Measurements from ENCODE around the gene CARD10.

CARD10 gene

DNA sequence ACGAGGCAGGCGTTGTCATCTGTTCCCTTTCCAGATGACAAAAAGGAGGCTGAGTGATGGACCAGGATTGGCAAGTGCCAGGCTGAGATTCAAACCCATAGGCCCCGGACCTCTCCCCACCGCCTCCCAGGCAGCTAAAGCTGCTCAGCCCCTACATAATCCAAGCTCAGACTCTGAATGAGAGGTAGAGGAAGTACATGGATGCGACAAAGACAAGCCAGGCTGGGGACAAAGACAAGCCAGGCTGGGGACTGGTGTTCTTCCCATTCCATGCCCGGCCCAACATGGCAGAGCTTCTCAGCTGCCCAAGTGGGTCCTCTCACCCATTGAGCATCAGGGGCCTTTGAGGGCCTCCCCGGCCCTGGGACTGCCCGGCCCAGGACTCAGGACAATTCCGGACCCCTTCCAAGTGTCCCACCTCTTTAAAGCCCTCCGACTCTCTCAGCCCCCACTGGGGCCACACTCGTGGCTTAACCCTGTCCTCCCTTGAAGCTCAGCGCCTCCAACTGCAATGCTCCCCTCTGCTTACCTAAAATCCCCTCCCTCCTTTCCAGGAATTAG, 37.8 kb downstream of the CARD10 start:
- in situ Hi-C loops (cut with MboI; ENCODE audit: low pct_unique_long_range_greater_than_20kb, low sequenced_read_pairs, unreplicated experiment), result no loop called here
- no peak for DNase-seq (ENCODE audit: low spot score)
- TF ChIP-seq, protein P1, sequence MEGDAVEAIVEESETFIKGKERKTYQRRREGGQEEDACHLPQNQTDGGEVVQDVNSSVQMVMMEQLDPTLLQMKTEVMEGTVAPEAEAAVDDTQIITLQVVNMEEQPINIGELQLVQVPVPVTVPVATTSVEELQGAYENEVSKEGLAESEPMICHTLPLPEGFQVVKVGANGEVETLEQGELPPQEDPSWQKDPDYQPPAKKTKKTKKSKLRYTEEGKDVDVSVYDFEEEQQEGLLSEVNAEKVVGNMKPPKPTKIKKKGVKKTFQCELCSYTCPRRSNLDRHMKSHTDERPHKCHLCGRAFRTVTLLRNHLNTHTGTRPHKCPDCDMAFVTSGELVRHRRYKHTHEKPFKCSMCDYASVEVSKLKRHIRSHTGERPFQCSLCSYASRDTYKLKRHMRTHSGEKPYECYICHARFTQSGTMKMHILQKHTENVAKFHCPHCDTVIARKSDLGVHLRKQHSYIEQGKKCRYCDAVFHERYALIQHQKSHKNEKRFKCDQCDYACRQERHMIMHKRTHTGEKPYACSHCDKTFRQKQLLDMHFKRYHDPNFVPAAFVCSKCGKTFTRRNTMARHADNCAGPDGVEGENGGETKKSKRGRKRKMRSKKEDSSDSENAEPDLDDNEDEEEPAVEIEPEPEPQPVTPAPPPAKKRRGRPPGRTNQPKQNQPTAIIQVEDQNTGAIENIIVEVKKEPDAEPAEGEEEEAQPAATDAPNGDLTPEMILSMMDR (IDR thresholded peaks at IDR 0.05; ENCODE audit: extremely low read depth, insufficient read depth, missing control alignments), result no peak

DNA sequence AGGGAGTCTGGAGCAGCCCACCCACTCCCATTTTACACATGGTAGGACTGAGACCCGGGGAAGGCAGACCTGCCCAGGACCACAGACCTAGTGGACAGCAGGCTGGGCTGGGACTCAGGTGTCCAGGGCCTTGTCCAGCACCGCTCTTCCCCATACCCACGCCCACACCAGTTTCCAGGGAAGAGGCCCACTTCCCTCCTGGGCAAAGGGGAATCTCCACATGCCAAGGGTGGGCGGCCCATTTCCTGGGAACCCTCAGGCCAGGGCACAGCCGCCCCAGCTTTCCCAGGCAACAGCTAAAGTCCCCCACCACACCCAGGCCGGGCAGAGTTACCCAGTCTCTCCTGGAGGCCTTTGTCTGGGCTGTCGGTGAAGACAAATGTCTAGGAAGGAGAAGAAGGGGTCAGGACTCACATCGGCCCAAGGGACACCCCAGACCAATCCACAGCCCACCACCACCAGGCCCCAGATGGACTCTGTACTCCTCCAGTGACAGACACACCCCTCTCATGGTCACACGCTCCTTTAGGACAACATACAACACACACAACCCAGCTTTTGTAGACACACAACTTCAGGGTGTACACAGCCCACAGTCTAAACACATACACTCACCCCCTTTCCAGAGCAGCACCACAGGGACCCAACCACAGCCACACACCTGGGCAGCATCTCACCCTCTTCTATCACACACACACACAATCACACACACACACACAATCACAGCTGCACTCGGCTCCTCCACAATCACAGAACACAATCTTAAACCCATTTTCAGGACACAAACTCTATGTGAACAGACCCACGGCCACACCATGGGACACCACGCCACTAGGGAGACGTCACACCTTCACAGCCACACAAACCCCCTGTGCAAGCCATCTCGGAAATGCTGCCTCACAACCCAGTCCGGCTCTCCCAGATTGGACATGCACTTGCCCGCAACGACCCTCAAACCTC, 38.5 kb downstream of the CARD10 start:
- no peak for DNase-seq (ENCODE audit: low spot score)
- in situ Hi-C loops (cut with MboI; ENCODE audit: low pct_unique_long_range_greater_than_20kb, low sequenced_read_pairs, unreplicated experiment), result no loop called here
- TF ChIP-seq, protein P1 (IDR thresholded peaks at IDR 0.05; ENCODE audit: extremely low read depth, insufficient read depth, missing control alignments), result no peak

DNA sequence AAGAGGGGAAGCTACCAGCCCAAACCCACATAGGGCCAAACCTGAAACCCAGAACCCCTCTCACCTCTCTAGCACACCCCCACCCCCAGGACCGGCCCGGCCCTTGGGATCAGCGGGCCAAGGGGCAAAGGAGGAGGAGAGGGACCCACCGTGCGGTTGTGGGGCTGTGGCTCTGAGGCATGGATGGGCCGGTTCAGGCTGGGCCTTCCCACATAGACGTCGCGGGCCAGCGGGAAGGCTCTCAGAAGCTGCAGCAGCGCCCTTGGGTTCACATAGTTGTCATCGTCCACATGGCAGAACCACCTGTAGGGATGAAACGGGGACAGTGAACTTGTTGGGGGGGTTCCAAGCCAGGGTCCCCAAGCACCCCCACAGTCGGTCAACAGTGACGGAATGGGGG, 40.0 kb downstream of the CARD10 start:
- no peak for DNase-seq (ENCODE audit: low spot score)
- TF ChIP-seq, protein P1 (IDR thresholded peaks at IDR 0.05; ENCODE audit: extremely low read depth, insufficient read depth, missing control alignments), result no peak
- in situ Hi-C loops (cut with MboI; ENCODE audit: low pct_unique_long_range_greater_than_20kb, low sequenced_read_pairs, unreplicated experiment), result no loop called here

DNA sequence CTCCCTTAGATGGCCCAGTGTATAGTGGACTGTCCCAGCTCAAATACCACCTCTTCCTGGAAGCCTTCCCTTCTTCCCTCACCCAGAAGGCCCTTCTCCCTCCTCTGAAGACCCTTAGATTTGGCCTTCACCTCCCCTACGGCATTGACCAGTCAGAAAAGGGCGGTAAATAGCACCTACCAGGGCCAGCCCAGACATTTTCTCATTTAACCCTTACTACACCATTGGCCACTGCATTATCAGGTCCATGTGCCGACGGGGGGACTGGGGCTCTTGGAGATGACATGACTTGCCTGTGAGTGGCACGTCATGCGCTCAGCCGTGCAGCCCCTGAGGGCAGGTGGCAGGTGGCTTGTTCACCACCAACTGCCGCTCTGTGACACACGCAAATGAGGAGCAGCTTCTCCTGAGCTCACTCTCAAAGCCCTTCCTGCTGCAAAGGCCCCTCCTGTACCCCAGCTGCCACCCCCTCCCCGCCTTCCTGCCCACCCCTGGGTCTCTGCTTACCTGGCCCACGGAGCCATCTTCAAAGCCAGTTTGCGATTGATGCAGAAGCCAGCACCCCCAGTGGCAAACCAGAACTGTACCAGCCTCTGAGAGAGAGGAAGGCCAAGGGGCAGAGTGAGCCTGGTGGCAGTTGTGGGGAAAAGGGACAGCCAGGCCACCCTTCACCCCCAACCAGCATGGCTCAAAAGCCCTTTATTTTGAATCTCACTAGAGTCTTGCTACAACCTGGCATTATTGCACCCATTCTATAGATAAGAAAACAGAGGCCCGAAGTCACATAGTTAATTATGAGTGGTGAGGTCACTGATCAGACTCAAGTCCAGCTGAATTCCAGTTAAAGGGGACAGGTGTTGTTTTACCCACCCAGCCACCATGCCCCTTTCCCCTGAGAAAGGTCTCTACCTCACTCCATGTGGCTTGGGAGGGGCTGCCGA, 42.6 kb downstream of the CARD10 start:
- in situ Hi-C loops (cut with MboI; ENCODE audit: low pct_unique_long_range_greater_than_20kb, low sequenced_read_pairs, unreplicated experiment), result no loop called here
- TF ChIP-seq, protein P1 (IDR thresholded peaks at IDR 0.05; ENCODE audit: extremely low read depth, insufficient read depth, missing control alignments), result no peak
- no peak for DNase-seq (ENCODE audit: low spot score)

DNA sequence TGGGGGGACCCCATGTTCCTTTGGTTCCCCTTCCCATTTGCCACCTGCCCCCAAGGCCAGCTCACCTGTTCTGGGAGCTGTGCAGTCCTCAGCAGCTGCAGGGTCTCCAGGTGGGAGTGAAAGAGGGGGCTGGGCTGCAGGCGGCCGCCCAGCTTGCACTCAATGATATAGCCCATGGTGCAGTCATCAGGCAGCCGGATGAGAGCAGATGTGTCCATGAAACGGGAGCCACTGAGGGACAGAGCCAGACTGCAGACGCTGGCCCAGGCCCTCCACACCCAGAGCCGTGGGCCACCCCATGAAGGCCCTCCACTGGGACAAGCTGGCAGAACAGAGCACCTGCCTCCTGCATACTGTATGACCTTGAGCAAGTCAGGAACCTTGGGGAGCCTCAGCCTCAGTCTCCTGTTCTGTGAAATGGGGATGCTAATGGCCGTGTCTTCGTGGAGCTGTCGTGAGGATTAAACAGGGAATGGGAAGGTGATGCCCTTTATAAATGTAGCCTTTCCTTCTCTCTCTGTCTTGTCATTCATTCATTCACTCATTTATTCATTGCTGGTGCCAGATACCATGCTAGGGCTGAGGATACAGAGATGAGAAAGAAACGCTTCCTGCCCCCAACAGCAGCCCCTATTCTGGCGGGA, 44.6 kb downstream of the CARD10 start:
- no peak for DNase-seq (ENCODE audit: low spot score)
- TF ChIP-seq, protein P1 (IDR thresholded peaks at IDR 0.05; ENCODE audit: extremely low read depth, insufficient read depth, missing control alignments), result no peak
- in situ Hi-C loops (cut with MboI; ENCODE audit: low pct_unique_long_range_greater_than_20kb, low sequenced_read_pairs, unreplicated experiment), result no loop called here

All from GM13977 (cell line).